Measurements from ENCODE around the gene ETFA. TPM values are rescaled to one million over a fixed set of nuclear protein-coding genes. Genes with fewer than 3 reads are reported as not detected.

The ETFA gene
- total RNA-seq, 3 donors from 2014 or later (not counting 1 experiment from before 2014, with no cell fraction given) = 71.9 to 93.1 (median 79.8) TPM

DNA sequence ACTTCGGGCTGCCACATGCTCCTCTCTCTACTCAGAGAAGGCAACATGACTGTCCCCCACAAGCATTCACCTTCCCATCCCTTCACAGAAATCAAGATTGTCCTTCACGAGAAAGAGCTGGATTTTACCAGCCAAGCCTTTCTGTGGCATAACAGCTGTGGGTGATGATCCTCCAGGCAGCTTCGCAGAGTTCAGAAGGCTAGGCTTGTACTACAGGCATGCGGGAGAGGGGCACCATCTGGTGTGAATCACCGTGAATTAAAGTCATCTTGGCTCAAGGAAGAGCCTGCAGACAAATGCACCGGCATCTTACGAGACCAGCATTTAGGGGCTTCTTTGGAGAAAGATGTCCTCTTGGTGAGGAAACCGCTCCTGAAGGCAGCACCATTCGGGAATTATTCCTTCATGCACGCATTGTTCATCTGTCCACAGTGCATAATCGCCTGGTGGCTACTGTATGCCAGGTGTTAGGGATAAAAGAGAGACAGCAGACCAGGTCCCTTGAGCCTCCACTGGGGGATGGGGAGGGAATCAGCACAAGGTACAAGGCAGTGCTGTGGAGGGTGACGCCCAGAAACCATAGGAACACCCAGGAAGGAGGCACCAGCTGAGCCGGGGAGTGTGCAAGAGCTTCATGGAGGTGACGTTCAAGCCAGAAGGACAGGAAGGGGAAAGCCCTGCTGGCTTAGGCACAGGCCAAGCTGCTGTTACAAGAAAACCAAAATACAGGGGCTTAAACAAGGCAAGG lies 142.9 kb downstream of the ETFA start:
- intact Hi-C loops (cut with micrococcal nuclease) = no loop called here
- Mint-ChIP-seq H3K27ac (no peak overlapping the region), H3K36me3 (no peaks in the 10 kb centered on the region), H3K4me1 (no peaks in the 10 kb centered on the region), H3K27me3 (ENCODE audit: low read depth in 2 of 2) (peaks cover 0 to 3% of the 10 kb centered on the region in 2 donors), H3K9me3 (no peaks in the 10 kb centered on the region), H3K4me3 (no peak overlapping the region)
- H3K27me3 ChIP-seq (ENCODE audit: control insufficient read depth, insufficient read depth, low read length) = no peaks in the 10 kb centered on the region
- H3K27ac ChIP-seq (ENCODE audit: low read length) = no peak overlapping the region
- H3K4me1 ChIP-seq (ENCODE audit: control insufficient read depth, insufficient read depth, low read length) = no peaks in the 10 kb centered on the region
- no peaks in the 10 kb centered on the region for H3K36me3 ChIP-seq (ENCODE audit: control insufficient read depth, insufficient read depth, low read length)
- no peak overlapping the region for H3K4me3 ChIP-seq (ENCODE audit: low read length)
- TF ChIP-seq CTCF (IDR thresholded peaks at IDR 0.05) = no peak
- DNase-seq = no peak
- ATAC-seq = no peak
- 88% methylated on average over 14 of the region's 14 CpGs for WGBS (ENCODE audit: insufficient coverage)
- H3K9me3 ChIP-seq (ENCODE audit: control insufficient read depth, insufficient read depth, low read length) = no peaks in the 10 kb centered on the region

GRCh38 chr15:76165951-76166350 lies 145.3 kb downstream of the ETFA start:
- WGBS (ENCODE audit: insufficient coverage) = 91% methylated on average over 15 of the region's 15 CpGs
- Mint-ChIP-seq H3K36me3 (no peaks in the 10 kb centered on the region), H3K9me3 (no peaks in the 10 kb centered on the region), H3K4me1 (no peaks in the 10 kb centered on the region), H3K4me3 (no peak overlapping the region), H3K27me3 (ENCODE audit: low read depth in 2 of 2) (peaks cover 0 to 3% of the 10 kb centered on the region in 2 donors), H3K27ac (no peak overlapping the region)
- H3K4me3 ChIP-seq (ENCODE audit: low read length) = no peak overlapping the region
- H3K4me1 ChIP-seq (ENCODE audit: control insufficient read depth, insufficient read depth, low read length) = no peaks in the 10 kb centered on the region
- ATAC-seq (no peak), DNase-seq (no peak)
- TF ChIP-seq CTCF (IDR thresholded peaks at IDR 0.05) = no peak
- H3K36me3 ChIP-seq (ENCODE audit: control insufficient read depth, insufficient read depth, low read length) = no peaks in the 10 kb centered on the region
- H3K27ac ChIP-seq (ENCODE audit: low read length) = no peak overlapping the region
- H3K27me3 ChIP-seq (ENCODE audit: control insufficient read depth, insufficient read depth, low read length) = no peaks in the 10 kb centered on the region
- no peaks in the 10 kb centered on the region for H3K9me3 ChIP-seq (ENCODE audit: control insufficient read depth, insufficient read depth, low read length)
- intact Hi-C loops (cut with micrococcal nuclease) = no loop called here

Other genes starting within 250 kb of the ETFA start
- gene ISL2, start 25.3 kb upstream of the ETFA start, total RNA-seq = not detected